CD4-positive, CD25-positive, alpha-beta regulatory T cell (primary cell): ENCODE data around the gene SMARCA1. TPM values are rescaled to one million over a fixed set of nuclear protein-coding genes. Genes with fewer than 3 reads are reported as not detected.

Source experiments
- ATAC-seq, 2 donors: fragments of 150-1000 bp; cut with Tn5 transposase; one replicate each; pipeline ENCODE4 v1.10.0; 2021; ENCODE audit warnings: low read depth in 2 of 2, moderate number of reproducible peaks in 2 of 2, moderate library complexity in 1 of 2
- DNase-seq, 3 donors: peaks; one replicate each; pipeline versions ENCODE4 v3.0.0 to v3.0.0-alpha.2; 2012 to 2022; ENCODE audit warnings: mixed read lengths in 1 of 3
- H3K27ac ChIP-seq: one replicate; pipeline ENCODE4 v1.7.0; 2013; ENCODE audit warnings: mild to moderate bottlenecking, low read length; ENCODE audit not compliant: insufficient read depth, poor library complexity, severe bottlenecking
- H3K27me3 ChIP-seq: one replicate; pipeline ENCODE4 v1.7.0; 2013; ENCODE audit warnings: low read length; ENCODE audit not compliant: control insufficient read depth, insufficient read depth
- H3K36me3 ChIP-seq: one replicate; pipeline ENCODE4 v1.7.0; 2013; ENCODE audit warnings: mild to moderate bottlenecking, low read length, moderate library complexity; ENCODE audit not compliant: control insufficient read depth, insufficient read depth
- H3K4me1 ChIP-seq: 2 replicates; pipeline ENCODE4 v1.7.0; 2013; ENCODE audit warnings: mild to moderate bottlenecking, low read length; ENCODE audit not compliant: insufficient read depth, control insufficient read depth, poor library complexity, severe bottlenecking
- H3K4me3 ChIP-seq: one replicate; pipeline ENCODE4 v1.7.0; 2013; ENCODE audit warnings: low read depth, mild to moderate bottlenecking, low read length, moderate library complexity
- H3K9me3 ChIP-seq, 2 experiments: 1 replicate in 1 of 2; 2 replicates in 1 of 2; pipeline ENCODE4 v1.7.0; 2013; ENCODE audit warnings: low read length in 2 of 2, mild to moderate bottlenecking in 1 of 2, moderate library complexity in 1 of 2; ENCODE audit not compliant: control insufficient read depth in 2 of 2
- H3K27ac Mint-ChIP-seq, 3 donors: one replicate each; pipeline ENCODE4 v1.8.0; 2020 to 2022; ENCODE audit warnings: mild to moderate bottlenecking in 3 of 3, mixed read lengths in 3 of 3, moderate library complexity in 2 of 3
- H3K27me3 Mint-ChIP-seq: one replicate; pipeline ENCODE4 v1.8.0; 2022; ENCODE audit warnings: mild to moderate bottlenecking, mixed read lengths
- H3K36me3 Mint-ChIP-seq: one replicate; pipeline ENCODE4 v1.8.0; 2020; ENCODE audit warnings: mixed read lengths
- H3K4me1 Mint-ChIP-seq, 4 donors: one replicate each; pipeline ENCODE4 v1.8.0; 2020 to 2022; ENCODE audit warnings: mixed read lengths in 4 of 4, mild to moderate bottlenecking in 1 of 4
- H3K4me3 Mint-ChIP-seq, 4 donors: one replicate each; pipeline ENCODE4 v1.8.0; 2020 to 2022; ENCODE audit warnings: mild to moderate bottlenecking in 4 of 4, mixed read lengths in 4 of 4, moderate library complexity in 3 of 4
- H3K9me3 Mint-ChIP-seq, 7 donors: one replicate each; pipeline ENCODE4 v1.8.0; 2020 to 2022; ENCODE audit warnings: mixed read lengths in 7 of 7, mild to moderate bottlenecking in 3 of 7, moderate library complexity in 2 of 7
- polyA plus RNA-seq, 4 donors: library from polyadenylated mRNA; unstranded; fragments of 300-500 nt; fragmentation: Illumina TruSeq; gene quantifications; one replicate each; pipeline ENCODE4 v1.2.3, GENCODE V29; 2021
- total RNA-seq: library from RNA; stranded (reverse); gene quantifications from one replicate; pipeline ENCODE4 v1.2.3, GENCODE V29; 2022

SMARCA1 gene
- total and polyA plus RNA-seq, 5 donors from 2014 or later: 0.14 to 0.59 (median 0.25) TPM; not detected in 2

- Histone ChIP-seq H3K27ac (no peak overlapping the region), H3K27me3 (no peaks in the 10 kb centered on the region), H3K9me3 (no peaks in the 10 kb centered on the region), H3K36me3 (no peaks in the 10 kb centered on the region), H3K4me1 (no peaks in the 10 kb centered on the region), H3K4me3 (no peak overlapping the region)
- ATAC-seq: no peak
- H3K9me3 Mint-ChIP-seq: peaks cover 0 to 2% (median 0%) of the 10 kb centered on the region in 7 donors
- DNase-seq: no peak
- H3K27ac Mint-ChIP-seq: no peak overlapping the region
- H3K36me3 Mint-ChIP-seq: no peaks in the 10 kb centered on the region
- no peak overlapping the region for H3K4me3 Mint-ChIP-seq
- H3K27me3 Mint-ChIP-seq: peaks cover 6% of the 10 kb centered on the region
- H3K4me1 Mint-ChIP-seq: no peaks in the 10 kb centered on the region
These were observed 13.0 kb downstream of the SMARCA1 start for GRCh38 chrX:129510331-129510730.

- peaks cover 0 to 1% (median 0%) of the 10 kb centered on the region in 7 donors for H3K9me3 Mint-ChIP-seq
- no peak overlapping the region for H3K27ac Mint-ChIP-seq
- ATAC-seq (no peak), DNase-seq (no peak)
- peaks cover 5% of the 10 kb centered on the region for H3K27me3 Mint-ChIP-seq
- Histone ChIP-seq H3K27ac (no peak overlapping the region), H3K4me1 (no peaks in the 10 kb centered on the region), H3K9me3 (no peaks in the 10 kb centered on the region), H3K4me3 (no peak overlapping the region), H3K27me3 (no peaks in the 10 kb centered on the region), H3K36me3 (no peaks in the 10 kb centered on the region)
- H3K36me3 Mint-ChIP-seq: no peaks in the 10 kb centered on the region
- H3K4me1 Mint-ChIP-seq: no peaks in the 10 kb centered on the region
- no peak overlapping the region for H3K4me3 Mint-ChIP-seq
These were observed 26.0 kb downstream of the SMARCA1 start for GRCh38 chrX:129497146-129497843.

GRCh38 chrX:129496625-129497024 is 26.7 kb downstream of the SMARCA1 start:
- peaks cover 0 to 1% (median 0%) of the 10 kb centered on the region in 7 donors for H3K9me3 Mint-ChIP-seq
- H3K36me3 Mint-ChIP-seq: no peaks in the 10 kb centered on the region
- H3K27me3 ChIP-seq: no peaks in the 10 kb centered on the region
- H3K27me3 Mint-ChIP-seq: peaks cover 5% of the 10 kb centered on the region
- no peaks in the 10 kb centered on the region for H3K36me3 ChIP-seq
- no peak for DNase-seq
- no peaks in the 10 kb centered on the region for H3K4me1 ChIP-seq
- H3K4me3 Mint-ChIP-seq: no peak overlapping the region
- no peak for ATAC-seq
- H3K4me3 ChIP-seq: no peak overlapping the region
- no peaks in the 10 kb centered on the region for H3K9me3 ChIP-seq
- no peaks in the 10 kb centered on the region for H3K4me1 Mint-ChIP-seq
- no peak overlapping the region for H3K27ac ChIP-seq
- H3K27ac Mint-ChIP-seq: no peak overlapping the region

GRCh38 chrX:129495900-129496299 is 27.4 kb downstream of the SMARCA1 start:
- Histone ChIP-seq H3K4me3 (no peak overlapping the region), H3K36me3 (no peaks in the 10 kb centered on the region), H3K27me3 (no peaks in the 10 kb centered on the region), H3K9me3 (no peaks in the 10 kb centered on the region), H3K4me1 (no peaks in the 10 kb centered on the region), H3K27ac (no peak overlapping the region)
- H3K4me3 Mint-ChIP-seq: no peak overlapping the region
- no peak overlapping the region for H3K27ac Mint-ChIP-seq
- peaks cover 0 to 1% (median 0%) of the 10 kb centered on the region in 7 donors for H3K9me3 Mint-ChIP-seq
- peaks cover 5% of the 10 kb centered on the region for H3K27me3 Mint-ChIP-seq
- no peak for DNase-seq
- H3K4me1 Mint-ChIP-seq: no peaks in the 10 kb centered on the region
- no peaks in the 10 kb centered on the region for H3K36me3 Mint-ChIP-seq
- no peak for ATAC-seq

GRCh38 chrX:129494887-129495286 is 28.4 kb downstream of the SMARCA1 start:
- Histone ChIP-seq H3K36me3 (no peaks in the 10 kb centered on the region), H3K4me1 (no peaks in the 10 kb centered on the region), H3K27ac (no peak overlapping the region), H3K27me3 (no peaks in the 10 kb centered on the region), H3K4me3 (no peak overlapping the region), H3K9me3 (no peaks in the 10 kb centered on the region)
- ATAC-seq (no peak), DNase-seq (no peak)
- no peaks in the 10 kb centered on the region for H3K4me1 Mint-ChIP-seq
- no peak overlapping the region for H3K4me3 Mint-ChIP-seq
- peaks cover 5% of the 10 kb centered on the region for H3K27me3 Mint-ChIP-seq
- peaks cover 0 to 1% (median 0%) of the 10 kb centered on the region in 7 donors for H3K9me3 Mint-ChIP-seq
- H3K27ac Mint-ChIP-seq: no peak overlapping the region
- no peaks in the 10 kb centered on the region for H3K36me3 Mint-ChIP-seq

- Mint-ChIP-seq H3K36me3 (no peaks in the 10 kb centered on the region), H3K4me3 (no peak overlapping the region), H3K27ac (no peak overlapping the region), H3K4me1 (no peaks in the 10 kb centered on the region), H3K9me3 (peaks cover 0 to 1% (median 0%) of the 10 kb centered on the region in 7 donors), H3K27me3 (peaks cover 5% of the 10 kb centered on the region)
- no peak for ATAC-seq
- Histone ChIP-seq H3K27ac (no peak overlapping the region), H3K4me1 (no peaks in the 10 kb centered on the region), H3K9me3 (no peaks in the 10 kb centered on the region), H3K36me3 (no peaks in the 10 kb centered on the region), H3K27me3 (no peaks in the 10 kb centered on the region), H3K4me3 (no peak overlapping the region)
- no peak for DNase-seq
These were observed 29.6 kb downstream of the SMARCA1 start for GRCh38 chrX:129493643-129494042.

GRCh38 chrX:129490330-129490729 is 33.0 kb downstream of the SMARCA1 start:
- H3K27ac ChIP-seq: no peak overlapping the region
- Mint-ChIP-seq H3K9me3 (peaks cover 0 to 3% (median 0%) of the 10 kb centered on the region in 7 donors), H3K27ac (no peak overlapping the region), H3K27me3 (no peaks in the 10 kb centered on the region), H3K4me3 (no peak overlapping the region), H3K4me1 (no peaks in the 10 kb centered on the region), H3K36me3 (no peaks in the 10 kb centered on the region)
- no peaks in the 10 kb centered on the region for H3K9me3 ChIP-seq
- DNase-seq (no peak), ATAC-seq (no peak)
- H3K4me1 ChIP-seq: no peaks in the 10 kb centered on the region
- no peaks in the 10 kb centered on the region for H3K27me3 ChIP-seq
- no peak overlapping the region for H3K4me3 ChIP-seq
- H3K36me3 ChIP-seq: no peaks in the 10 kb centered on the region

- no peak overlapping the region for H3K4me3 ChIP-seq
- H3K27ac ChIP-seq: no peak overlapping the region
- no peaks in the 10 kb centered on the region for H3K9me3 ChIP-seq
- Mint-ChIP-seq H3K27ac (no peak overlapping the region), H3K36me3 (no peaks in the 10 kb centered on the region), H3K4me1 (no peaks in the 10 kb centered on the region), H3K4me3 (no peak overlapping the region), H3K9me3 (peaks cover 0 to 3% (median 0%) of the 10 kb centered on the region in 7 donors), H3K27me3 (peaks cover 4% of the 10 kb centered on the region)
- no peaks in the 10 kb centered on the region for H3K36me3 ChIP-seq
- H3K4me1 ChIP-seq: no peaks in the 10 kb centered on the region
- ATAC-seq (no peak), DNase-seq (no peak)
- no peaks in the 10 kb centered on the region for H3K27me3 ChIP-seq
These were observed 34.9 kb downstream of the SMARCA1 start for GRCh38 chrX:129488359-129488758.
